H9 (cell line): ENCODE measurements around the gene OPTC. TPM values are rescaled to one million over a fixed set of nuclear protein-coding genes. Genes with fewer than 3 reads are reported as not detected.

ENCODE experiments used
- DNase-seq: peaks from one replicate; pipeline ENCODE4 v3.0.0-alpha.2; 2017
- H2AFZ ChIP-seq: one replicate; pipeline ENCODE4 v1.6.1; 2013; ENCODE audit warnings: mild to moderate bottlenecking, low read length, control low read depth, moderate library complexity
- H2AK5ac ChIP-seq: 2 replicates; pipeline ENCODE4 v1.6.1; 2013; ENCODE audit warnings: low read length, control low read depth, mixed read lengths; ENCODE audit not compliant: insufficient read length
- H2BK120ac ChIP-seq: one replicate; pipeline ENCODE4 v1.6.1; 2013; ENCODE audit warnings: low read depth, mild to moderate bottlenecking, low read length, control low read depth, inconsistent platforms; ENCODE audit not compliant: poor library complexity, severe bottlenecking
- H2BK12ac ChIP-seq: 2 replicates; pipeline ENCODE4 v1.6.1; 2013; ENCODE audit warnings: low read length, control low read depth, mixed read lengths, low read depth; ENCODE audit not compliant: insufficient read length
- H2BK15ac ChIP-seq: 2 replicates; pipeline ENCODE4 v1.6.1; 2013; ENCODE audit warnings: low read depth, low read length, control low read depth
- H2BK20ac ChIP-seq: one replicate; pipeline ENCODE4 v1.6.1; 2013; ENCODE audit warnings: low read depth, mild to moderate bottlenecking, low read length, control low read depth, inconsistent platforms; ENCODE audit not compliant: poor library complexity, severe bottlenecking
- H2BK5ac ChIP-seq: 2 replicates; pipeline ENCODE4 v1.6.1; 2013; ENCODE audit warnings: low read length, control low read depth, mixed read lengths; ENCODE audit not compliant: insufficient read length
- H3K14ac ChIP-seq: 2 replicates; pipeline ENCODE4 v1.6.1; 2013; ENCODE audit warnings: low read length, control low read depth; ENCODE audit not compliant: insufficient read depth
- H3K18ac ChIP-seq: 2 replicates; pipeline ENCODE4 v1.6.1; 2013; ENCODE audit warnings: low read depth, mild to moderate bottlenecking, mixed read lengths, low read length, control low read depth; ENCODE audit not compliant: insufficient read length
- H3K23ac ChIP-seq: 2 replicates; pipeline ENCODE4 v1.6.1; 2013; ENCODE audit warnings: low read length, control low read depth, mixed read lengths, low read depth; ENCODE audit not compliant: insufficient read length
- H3K23me2 ChIP-seq: 2 replicates; pipeline ENCODE4 v1.6.1; 2013; ENCODE audit warnings: low read depth, mild to moderate bottlenecking, mixed read lengths, low read length, control low read depth; ENCODE audit not compliant: insufficient read length, poor library complexity, severe bottlenecking
- H3K27ac ChIP-seq: 2 replicates; pipeline ENCODE4 v1.5.1; 2013; ENCODE audit warnings: low read length, control low read depth, mixed read lengths, low read depth; ENCODE audit not compliant: insufficient read length
- H3K27me3 ChIP-seq: 2 replicates; pipeline ENCODE4 v1.6.1; 2013; ENCODE audit warnings: low read length, control low read depth, inconsistent platforms; ENCODE audit not compliant: insufficient read depth
- H3K4ac ChIP-seq: 2 replicates; pipeline ENCODE4 v1.6.1; 2013; ENCODE audit warnings: low read depth, mild to moderate bottlenecking, control low read depth, inconsistent platforms, low read length, moderate library complexity
- H3K4me1 ChIP-seq: 2 replicates; pipeline ENCODE4 v1.6.1; 2013; ENCODE audit warnings: low read length, control low read depth, inconsistent platforms; ENCODE audit not compliant: insufficient read depth
- H3K4me2 ChIP-seq: 2 replicates; pipeline ENCODE4 v1.6.1; 2013; ENCODE audit warnings: low read length, control low read depth, mixed read lengths; ENCODE audit not compliant: insufficient read length, insufficient read depth
- H3K56ac ChIP-seq: 2 replicates; pipeline ENCODE4 v1.6.1; 2013; ENCODE audit warnings: low read depth, mild to moderate bottlenecking, mixed read lengths, low read length, control low read depth; ENCODE audit not compliant: insufficient read length
- H3K79me1 ChIP-seq: 2 replicates; pipeline ENCODE4 v1.6.1; 2013; ENCODE audit warnings: low read depth, mild to moderate bottlenecking, moderate library complexity, low read length, control low read depth, inconsistent platforms; ENCODE audit not compliant: insufficient read depth, poor library complexity, severe bottlenecking
- H3K79me2 ChIP-seq: 2 replicates; pipeline ENCODE4 v1.6.1; 2013; ENCODE audit warnings: low read length, control low read depth, inconsistent platforms; ENCODE audit not compliant: insufficient read depth
- H3K9ac ChIP-seq: 2 replicates; pipeline ENCODE4 v1.6.1; 2013; ENCODE audit warnings: low read length, control low read depth, mixed read lengths; ENCODE audit not compliant: insufficient read length; ENCODE audit errors: extremely low read depth
- H3K9me3 ChIP-seq: one replicate; pipeline ENCODE4 v1.6.1; 2013; ENCODE audit warnings: low read depth, low read length, inconsistent platforms; ENCODE audit not compliant: control insufficient read depth
- H3T11ph ChIP-seq: one replicate; pipeline ENCODE4 v1.6.1; 2013; ENCODE audit warnings: mild to moderate bottlenecking, low read length, control low read depth, inconsistent platforms
- H4K20me1 ChIP-seq: one replicate; pipeline ENCODE4 v1.6.1; 2013; ENCODE audit not compliant: control insufficient read depth, insufficient read length, insufficient read depth
- H4K5ac ChIP-seq: 2 replicates; pipeline ENCODE4 v1.6.1; 2013; ENCODE audit warnings: low read depth, mild to moderate bottlenecking, mixed read lengths, low read length, control low read depth; ENCODE audit not compliant: insufficient read length
- H4K8ac ChIP-seq: replicated peaks from 2 replicates; pipeline ENCODE4 v1.6.1; 2013; ENCODE audit warnings: low read length, control low read depth, mixed read lengths, low read depth; ENCODE audit not compliant: insufficient read length
- H4K91ac ChIP-seq: 2 replicates; pipeline ENCODE4 v1.6.1; 2013; ENCODE audit warnings: low read depth, mild to moderate bottlenecking, moderate library complexity, mixed read lengths, low read length, control low read depth; ENCODE audit not compliant: insufficient read length
- H3K27ac Mint-ChIP-seq, 3 experiments: 2 replicates in 2 of 3; 3 replicates in 1 of 3; pipeline ENCODE4 v1.8.0; 2020 to 2021; ENCODE audit warnings: mixed read lengths in 3 of 3, mild to moderate bottlenecking in 1 of 3, moderate library complexity in 1 of 3
- H3K27me3 Mint-ChIP-seq: 2 replicates; pipeline ENCODE4 v1.8.0; 2021; ENCODE audit warnings: low read depth, mild to moderate bottlenecking, moderate library complexity, mixed read lengths
- H3K36me3 Mint-ChIP-seq, 3 experiments: 2 replicates in 2 of 3; 3 replicates in 1 of 3; pipeline ENCODE4 v1.8.0; 2020 to 2021; ENCODE audit warnings: low read depth in 3 of 3, mixed read lengths in 3 of 3; ENCODE audit not compliant: insufficient read depth in 1 of 3
- H3K4me1 Mint-ChIP-seq, 2 experiments: 2 replicates each; pipeline ENCODE4 v1.8.0; 2020; ENCODE audit warnings: mixed read lengths in 2 of 2
- H3K4me3 Mint-ChIP-seq, 2 experiments: 2 replicates in 1 of 2; 3 replicates in 1 of 2; pipeline ENCODE4 v1.8.0; 2020 to 2021; ENCODE audit warnings: mild to moderate bottlenecking in 2 of 2, mixed read lengths in 2 of 2, moderate library complexity in 1 of 2
- H3K9me3 Mint-ChIP-seq, 2 experiments: 2 replicates in 1 of 2; 3 replicates in 1 of 2; pipeline ENCODE4 v1.8.0; 2020; ENCODE audit warnings: mild to moderate bottlenecking in 2 of 2, mixed read lengths in 2 of 2, moderate library complexity in 1 of 2
- CTCF ChIP-seq: fragments of 200-600 bp; sonication (generic); conservative IDR thresholded peaks from 3 replicates; pipeline ENCODE4 v1.8.0; 2021; ENCODE audit warnings: antibody characterized with exemption, mild to moderate bottlenecking
- WGBS: extraction: QIAGEN DNeasy Blood & Tissue Kit; methylation state at CpG from one replicate; pipeline ENCODE4 v1.1.7; 2013; ENCODE audit warnings: missing lambda C conversion rate, low lambda C conversion rate, mixed read lengths; ENCODE audit not compliant: insufficient read length; ENCODE audit errors: extremely low coverage; 5-methylcytosine and 5-hydroxymethylcytosine counted together
- total RNA-seq: library from RNA; stranded (reverse); gene quantifications from 2 replicates; pipeline ENCODE4 v1.2.1, GENCODE V29; 2021

The OPTC gene
- total RNA-seq, 1 experiment from 2014 or later: 1.1 TPM

GRCh38 chr1:203451836-203452784, 41.8 kb upstream of the OPTC start:
- H4K8ac ChIP-seq: no peak overlapping the region
- H2BK120ac ChIP-seq: no peak overlapping the region
- peaks cover 19 to 28% of the 10 kb centered on the region in 2 experiments for H3K4me1 Mint-ChIP-seq
- H3K9me3 Mint-ChIP-seq: no peaks in the 10 kb centered on the region
- no peaks in the 10 kb centered on the region for H4K20me1 ChIP-seq
- no peak for TF ChIP-seq CTCF
- DNase-seq: no peak
- no peak overlapping the region for H3K18ac ChIP-seq
- no peak overlapping the region for H3K56ac ChIP-seq
- H2AFZ ChIP-seq: no peak overlapping the region
- no peak overlapping the region for H3K27ac ChIP-seq
- no peaks in the 10 kb centered on the region for H3K4me1 ChIP-seq
- H3K79me2 ChIP-seq: no peaks in the 10 kb centered on the region
- WGBS: no CpG with 5 or more reads among the region's 2 CpGs
- H3K4ac ChIP-seq: no peak overlapping the region
- no peak overlapping the region for H2BK12ac ChIP-seq
- no peak overlapping the region for H2BK15ac ChIP-seq
- H3K23me2 ChIP-seq: no peaks in the 10 kb centered on the region
- no peak overlapping the region for H2AK5ac ChIP-seq
- H3K36me3 Mint-ChIP-seq: no peaks in the 10 kb centered on the region
- H3K27ac Mint-ChIP-seq: no peak overlapping the region
- no peaks in the 10 kb centered on the region for H3K9me3 ChIP-seq
- H3T11ph ChIP-seq: no peak overlapping the region
- no peak overlapping the region for H2BK5ac ChIP-seq
- H3K23ac ChIP-seq: no peak overlapping the region
- no peaks in the 10 kb centered on the region for H3K79me1 ChIP-seq
- H3K4me2 ChIP-seq: no peak overlapping the region
- H3K14ac ChIP-seq: no peak overlapping the region
- H3K27me3 ChIP-seq: no peaks in the 10 kb centered on the region
- no peaks in the 10 kb centered on the region; the same call in 1 of the 2 replicates for H3K27me3 Mint-ChIP-seq
- H3K9ac ChIP-seq: no peak overlapping the region
- H3K4me3 Mint-ChIP-seq: no peak overlapping the region
- H2BK20ac ChIP-seq: no peak overlapping the region
- no peak overlapping the region for H4K5ac ChIP-seq
- H4K91ac ChIP-seq: no peak overlapping the region
